ENCODE measurements around the gene TADA2A.

- TF ChIP-seq ZNF16 (tag by site-specific recombination; IDR thresholded peaks at IDR 0.05; ENCODE audit: low read depth) (no peak), KLF16 (tag by site-specific recombination; IDR thresholded peaks at IDR 0.05) (no peak), ZNF274 (IDR thresholded peaks at IDR 0.05; ENCODE audit: low read length) (no peak), ZNF274 (tag by site-specific recombination; IDR thresholded peaks at IDR 0.05; ENCODE audit: borderline replicate concordance) (no peak), ZNF426 (tag by site-specific recombination; IDR thresholded peaks at IDR 0.05) (no peak), CTCF (tag by site-specific recombination; IDR thresholded peaks at IDR 0.05) (no peak), TCF7L2 (IDR thresholded peaks at IDR 0.05; ENCODE audit: borderline replicate concordance, low read depth, low read length) (no peak), ZNF211 (tag by site-specific recombination; IDR thresholded peaks at IDR 0.05; ENCODE audit: low read depth) (no peak), ZNF140 (tag by site-specific recombination; IDR thresholded peaks at IDR 0.05) (no peak)
These were observed 95.6 kb downstream of the TADA2A start for GRCh38 chr17:37502009-37502936.

All from HEK293 (cell line).